Parathyroid adenoma (tissue), 2 donors: Measurements from ENCODE around the gene C4orf33.

Experiments used
- H2AFZ ChIP-seq: fragments of 300-600 bp; sonication (generic); one replicate; pipeline ENCODE4 v1.7.0; 2017; ENCODE audit warnings: antibody characterized with exemption, mild to moderate bottlenecking
- H3K27ac ChIP-seq: fragments of 300-600 bp; sonication (generic); one replicate; pipeline ENCODE4 v1.7.0; 2017
- H3K27me3 ChIP-seq: fragments of 300-600 bp; sonication (generic); one replicate; pipeline ENCODE4 v1.7.0; 2017; ENCODE audit warnings: low read length; ENCODE audit not compliant: control insufficient read depth, insufficient read depth
- H3K36me3 ChIP-seq: fragments of 300-600 bp; sonication (generic); one replicate; pipeline ENCODE4 v1.7.0; 2017; ENCODE audit warnings: low read length; ENCODE audit not compliant: control insufficient read depth, insufficient read depth
- H3K4me1 ChIP-seq: fragments of 300-600 bp; sonication (generic); one replicate; pipeline ENCODE4 v1.7.0; 2017; ENCODE audit warnings: control low read depth
- H3K4me2 ChIP-seq: fragments of 300-600 bp; sonication (generic); one replicate; pipeline ENCODE4 v1.7.0; 2017; ENCODE audit warnings: low read length
- H3K4me3 ChIP-seq: fragments of 300-600 bp; sonication (generic); one replicate; pipeline ENCODE4 v1.7.0; 2017; ENCODE audit warnings: low read depth, low read length
- H3K79me2 ChIP-seq: fragments of 300-600 bp; sonication (generic); one replicate; pipeline ENCODE4 v1.7.0; 2017; ENCODE audit warnings: control low read depth
- H3K9ac ChIP-seq: fragments of 300-600 bp; sonication (generic); one replicate; pipeline ENCODE4 v1.7.0; 2017; ENCODE audit warnings: mild to moderate bottlenecking
- H3K9me3 ChIP-seq: fragments of 300-600 bp; sonication (generic); one replicate; pipeline ENCODE4 v1.7.0; 2017; ENCODE audit warnings: low read length; ENCODE audit not compliant: control insufficient read depth
- TF ChIP-seq, protein P1 (sequence below): fragments of 300-600 bp; sonication (generic); IDR thresholded peaks from one replicate; pipeline ENCODE4 v1.7.0; 2017; ENCODE audit warnings: antibody characterized with exemption, mild to moderate bottlenecking
- donor health status: primary hyperparathyroidism.

C4orf33 gene

DNA sequence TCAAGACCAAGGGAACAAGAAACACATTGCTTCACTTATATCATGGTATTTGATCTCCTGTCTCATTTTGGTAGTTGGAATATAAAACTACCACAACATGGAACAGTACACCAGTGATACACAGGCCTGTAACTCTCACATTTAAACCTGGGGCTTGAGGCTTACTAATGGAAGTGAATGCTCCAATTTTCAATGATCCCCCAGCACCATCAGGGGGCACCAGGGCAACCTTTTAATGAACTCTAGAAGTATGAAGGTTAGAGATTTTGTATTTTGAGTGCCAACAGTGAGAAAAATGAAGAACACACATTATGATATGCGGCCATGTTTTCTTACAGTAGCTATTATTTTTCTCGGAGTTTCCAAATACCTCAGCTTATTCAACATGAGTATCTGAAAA is 50.7 kb downstream of the C4orf33 start:
- TF ChIP-seq, protein P1, sequence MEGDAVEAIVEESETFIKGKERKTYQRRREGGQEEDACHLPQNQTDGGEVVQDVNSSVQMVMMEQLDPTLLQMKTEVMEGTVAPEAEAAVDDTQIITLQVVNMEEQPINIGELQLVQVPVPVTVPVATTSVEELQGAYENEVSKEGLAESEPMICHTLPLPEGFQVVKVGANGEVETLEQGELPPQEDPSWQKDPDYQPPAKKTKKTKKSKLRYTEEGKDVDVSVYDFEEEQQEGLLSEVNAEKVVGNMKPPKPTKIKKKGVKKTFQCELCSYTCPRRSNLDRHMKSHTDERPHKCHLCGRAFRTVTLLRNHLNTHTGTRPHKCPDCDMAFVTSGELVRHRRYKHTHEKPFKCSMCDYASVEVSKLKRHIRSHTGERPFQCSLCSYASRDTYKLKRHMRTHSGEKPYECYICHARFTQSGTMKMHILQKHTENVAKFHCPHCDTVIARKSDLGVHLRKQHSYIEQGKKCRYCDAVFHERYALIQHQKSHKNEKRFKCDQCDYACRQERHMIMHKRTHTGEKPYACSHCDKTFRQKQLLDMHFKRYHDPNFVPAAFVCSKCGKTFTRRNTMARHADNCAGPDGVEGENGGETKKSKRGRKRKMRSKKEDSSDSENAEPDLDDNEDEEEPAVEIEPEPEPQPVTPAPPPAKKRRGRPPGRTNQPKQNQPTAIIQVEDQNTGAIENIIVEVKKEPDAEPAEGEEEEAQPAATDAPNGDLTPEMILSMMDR, result no peak
- Histone ChIP-seq H3K27ac (no peak overlapping the region), H3K4me2 (no peak overlapping the region), H3K79me2 (no peaks in the 10 kb centered on the region), H2AFZ (no peak overlapping the region), H3K36me3 (no peaks in the 10 kb centered on the region), H3K9ac (no peak overlapping the region), H3K27me3 (no peaks in the 10 kb centered on the region), H3K4me1 (no peaks in the 10 kb centered on the region), H3K4me3 (no peak overlapping the region), H3K9me3 (no peaks in the 10 kb centered on the region)

DNA sequence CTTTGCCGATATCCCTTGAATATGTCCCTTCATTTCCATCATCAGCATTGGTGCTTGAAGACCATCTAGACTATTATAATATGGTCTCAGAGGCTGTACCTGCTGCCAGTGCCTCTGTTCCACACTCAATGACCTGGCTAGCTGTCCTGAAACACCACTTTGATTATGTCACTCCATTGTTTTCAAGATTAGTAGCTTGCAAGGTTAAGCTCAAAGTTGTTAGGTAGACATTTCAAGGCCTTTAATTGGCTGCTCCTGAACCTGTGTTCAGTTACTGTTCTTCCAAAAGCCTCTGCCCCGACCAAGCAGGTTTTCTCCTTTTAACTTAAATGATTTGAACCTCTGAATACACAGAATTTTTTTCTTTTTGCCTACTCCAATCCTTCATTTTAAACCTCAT is 52.9 kb downstream of the C4orf33 start:
- H3K9me3 ChIP-seq, result no peaks in the 10 kb centered on the region
- H3K4me2 ChIP-seq, result no peak overlapping the region
- H2AFZ ChIP-seq, result no peak overlapping the region
- no peaks in the 10 kb centered on the region for H3K27me3 ChIP-seq
- TF ChIP-seq, protein P1, result no peak
- H3K4me1 ChIP-seq, result no peaks in the 10 kb centered on the region
- no peak overlapping the region for H3K9ac ChIP-seq
- H3K4me3 ChIP-seq, result no peak overlapping the region
- H3K36me3 ChIP-seq, result no peaks in the 10 kb centered on the region
- no peaks in the 10 kb centered on the region for H3K79me2 ChIP-seq
- no peak overlapping the region for H3K27ac ChIP-seq

DNA sequence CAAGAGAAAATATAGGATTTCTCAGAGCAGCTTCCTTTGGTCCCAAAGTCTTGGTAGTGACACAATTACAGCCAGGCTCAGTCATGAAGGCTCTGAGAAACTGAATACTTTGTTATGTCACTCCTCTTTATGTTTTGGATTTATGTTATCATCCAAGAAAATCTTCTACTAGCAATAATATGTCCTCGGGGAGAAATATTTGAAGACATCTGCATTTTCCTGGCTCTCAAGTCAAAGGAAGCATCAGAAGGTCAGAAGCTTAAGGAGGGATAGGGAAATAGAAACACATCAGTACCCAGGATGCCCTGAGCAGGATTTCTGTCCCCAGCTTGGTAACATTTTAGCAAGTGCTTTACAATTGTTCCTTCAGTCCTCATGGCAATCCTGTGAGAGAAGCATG is 54.0 kb downstream of the C4orf33 start:
- no peak overlapping the region for H3K4me3 ChIP-seq
- no peaks in the 10 kb centered on the region for H3K36me3 ChIP-seq
- H3K9me3 ChIP-seq, result no peaks in the 10 kb centered on the region
- TF ChIP-seq, protein P1, result no peak
- no peaks in the 10 kb centered on the region for H3K4me1 ChIP-seq
- H3K4me2 ChIP-seq, result no peak overlapping the region
- no peak overlapping the region for H3K27ac ChIP-seq
- no peaks in the 10 kb centered on the region for H3K79me2 ChIP-seq
- no peak overlapping the region for H2AFZ ChIP-seq
- no peaks in the 10 kb centered on the region for H3K27me3 ChIP-seq
- no peak overlapping the region for H3K9ac ChIP-seq

DNA sequence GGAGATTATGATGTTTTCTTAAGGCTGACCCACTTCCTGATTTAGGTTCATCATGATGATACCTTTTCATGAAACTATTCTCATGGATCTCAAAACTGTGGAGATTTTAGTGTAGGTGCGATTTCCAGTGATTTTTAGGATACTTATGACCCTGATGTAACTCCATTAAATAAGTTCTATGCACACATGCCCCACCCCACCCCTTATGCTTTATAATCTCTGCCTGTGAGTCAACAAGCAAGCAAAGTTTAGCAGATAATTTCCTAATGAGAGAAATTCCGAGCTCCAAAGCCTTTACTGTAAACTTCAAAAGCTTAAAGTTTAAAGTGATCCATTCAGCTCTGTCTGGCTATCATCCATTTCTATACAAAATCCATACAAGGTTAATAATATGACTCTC is 56.4 kb downstream of the C4orf33 start:
- Histone ChIP-seq H3K27ac (no peak overlapping the region), H3K4me2 (no peak overlapping the region), H3K79me2 (no peaks in the 10 kb centered on the region), H3K9ac (no peak overlapping the region), H3K4me1 (no peaks in the 10 kb centered on the region), H3K36me3 (no peaks in the 10 kb centered on the region), H3K27me3 (no peaks in the 10 kb centered on the region), H2AFZ (no peak overlapping the region), H3K9me3 (no peaks in the 10 kb centered on the region), H3K4me3 (no peak overlapping the region)
- TF ChIP-seq, protein P1, result no peak

DNA sequence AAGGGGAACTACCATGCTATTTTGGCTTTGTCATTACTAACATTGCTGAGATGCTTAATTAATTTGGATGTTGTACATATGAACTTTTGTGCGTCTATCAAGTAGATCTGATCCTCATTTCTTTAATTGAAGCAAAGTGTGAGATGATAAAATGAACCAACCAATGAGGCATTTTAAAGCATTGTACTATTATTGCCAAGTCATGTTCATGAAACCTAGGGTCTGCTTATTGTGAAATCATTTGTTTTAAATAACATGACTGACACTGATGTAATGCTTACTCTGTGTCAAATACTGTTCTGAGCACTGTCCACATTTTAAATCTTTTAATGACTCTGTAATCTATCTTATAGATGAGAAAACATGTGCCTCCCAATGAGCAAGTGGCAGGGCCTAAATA is 57.7 kb downstream of the C4orf33 start:
- Histone ChIP-seq H3K9ac (no peak overlapping the region), H3K79me2 (no peaks in the 10 kb centered on the region), H3K27ac (no peak overlapping the region), H3K36me3 (no peaks in the 10 kb centered on the region), H3K4me2 (no peak overlapping the region), H3K9me3 (no peaks in the 10 kb centered on the region), H2AFZ (no peak overlapping the region), H3K27me3 (no peaks in the 10 kb centered on the region), H3K4me3 (no peak overlapping the region), H3K4me1 (no peaks in the 10 kb centered on the region)
- TF ChIP-seq, protein P1, result no peak
